K562 (cell line): ENCODE measurements around the gene LMTK2. TPM values are rescaled to one million over a fixed set of nuclear protein-coding genes. Genes with fewer than 3 reads are reported as not detected.

Experiments used
- EGR1 ChIP-seq: fragments of 450-650 bp; conservative IDR thresholded peaks from 2 replicates; pipeline ENCODE4 v1.6.1; 2017; ENCODE audit warnings: mild to moderate bottlenecking
- KAT8 ChIP-seq: fragments of 450-650 bp; IDR thresholded peaks from 2 replicates; pipeline ENCODE4 v1.6.1; 2016; ENCODE audit warnings: low read depth, mild to moderate bottlenecking
- MBD1 ChIP-seq: fragments of 250-450 bp; sonication (Bioruptor Pico); IDR thresholded peaks from 2 replicates; pipeline ENCODE4 v1.8.0; 2022; ENCODE audit warnings: inconsistent platforms
- MED1 ChIP-seq: sonication (generic); formaldehyde crosslinking; IDR thresholded peaks from 2 replicates; pipeline ENCODE4 v1.8.1; 2023; ENCODE audit warnings: missing genetic modification reagents, borderline replicate concordance
- RBM22 ChIP-seq: fragments of 200-400 bp; formaldehyde crosslinking; IDR thresholded peaks from 2 replicates; pipeline ENCODE4 v1.6.1; 2018; ENCODE audit warnings: low read length, low read depth; ENCODE audit not compliant: poor library complexity, severe bottlenecking
- REST ChIP-seq, 2 experiments: fragments of 450-650 bp; formaldehyde crosslinking in 1 of 2; IDR thresholded peaks; 2 replicates each; pipeline versions ENCODE4 v1.4.0 to v1.6.1; 2014 to 2020; ENCODE audit warnings: mild to moderate bottlenecking in 2 of 2, borderline replicate concordance in 1 of 2, low read depth in 1 of 2
- THAP7 ChIP-seq: fragments of 250-450 bp; sonication (Bioruptor Pico); IDR thresholded peaks from 2 replicates; pipeline ENCODE4 v1.5.0; 2021
- ZNF76 ChIP-seq: fragments of 250-450 bp; sonication (Bioruptor Pico); IDR thresholded peaks from 2 replicates; pipeline ENCODE4 v1.4.0; 2020; ENCODE audit warnings: mild to moderate bottlenecking, moderate library complexity, borderline replicate concordance
- polyA plus RNA-seq, 8 experiments: library from polyadenylated mRNA; depleted of rRNA in 4 of 8; stranded (reverse) in 5 of 8; unstranded in 3 of 8; fragments of >200 nt; fragmentation: Nextera tagmentation in 2 of 8; fragmentation: Illumina TruSeq in 1 of 8; extraction: Ambion mirVana in 2 of 8; extraction: Trizol in 1 of 8; gene quantifications; 2 replicates each; pipeline versions ENCODE4 v1.2.1 to v1.2.3, GENCODE V29; 2011 to 2014; ENCODE audit warnings: inconsistent platforms in 1 of 8, missing spikeins in 1 of 8
- total RNA-seq, 7 experiments: library from RNA; depleted of rRNA in 6 of 7; stranded (reverse); fragments of >200 nt in 6 of 7; fragmentation: Illumina TruSeq in 2 of 7; extraction: Trizol in 2 of 7; gene quantifications; 2 replicates each; pipeline versions ENCODE4 v1.2.1 to v1.2.3, GENCODE V29; 2011 to 2021; ENCODE audit warnings: low replicate concordance in 1 of 7

The LMTK2 gene
- total and polyA plus RNA-seq, 9 of the 15 experiments (the other 6 are each of a cell fraction or from before 2014, with no cell fraction given): 0.78 to 16.4 (median 6.3) TPM

GRCh38 chr7:98166668-98166970 is 60.0 kb downstream of the LMTK2 start (continued):
- TF ChIP-seq THAP7 (CRISPR knock-in tag) (no peak), RBM22 (no peak), MBD1 (CRISPR knock-in tag) (no peak), REST (IDR thresholded peaks at IDR 0.05; ENCODE audit: borderline replicate concordance) (no peak), REST (CRISPR knock-in tag; IDR thresholded peaks at IDR 0.05; ENCODE audit: low read depth) (no peak), ZNF76 (CRISPR knock-in tag) (no peak), MED1 (no peak), EGR1 (no peak), KAT8 (no peak)
- TF ChIP-seq, all 486 proteins: peak for 0
